Erythroblast (primary cell): ENCODE data around the gene PCDH17.

Experiments
- GATA1 ChIP-seq: IDR thresholded peaks from 2 replicates; pipeline ENCODE4 v1.6.1; 2011; ENCODE audit warnings: low read depth, mild to moderate bottlenecking, control low read depth, low read length, moderate library complexity
- POLR2A ChIP-seq: IDR thresholded peaks from 2 replicates; pipeline ENCODE4 v1.6.1; 2011; ENCODE audit warnings: mild to moderate bottlenecking, low read length

- no peak for TF ChIP-seq POLR2A
- TF ChIP-seq GATA1, result no peak
These were observed 41.7 kb downstream of the PCDH17 start for GRCh38 chr13:57673197-57673596.
